Peyer's patch (tissue), 4 donors: ENCODE data around the gene CHAC1. TPM values are rescaled to one million over a fixed set of nuclear protein-coding genes. Genes with fewer than 3 reads are reported as not detected.

ENCODE experiments used
- DNase-seq, 3 donors: peaks; one replicate each; pipeline ENCODE4 v3.0.0-alpha.2; 2017 to 2019
- H3K27ac ChIP-seq, 4 donors: fragments of 200-600 bp; sonication (generic); one replicate each; pipeline ENCODE4 v1.5.1; 2016 to 2019
- H3K27me3 ChIP-seq, 2 donors: fragments of 200-600 bp; sonication (generic); one replicate each; pipeline ENCODE4 v1.5.1; 2019
- H3K36me3 ChIP-seq, 3 donors: fragments of 200-600 bp; sonication (generic); one replicate each; pipeline ENCODE4 v1.5.1; 2016 to 2019
- H3K4me1 ChIP-seq, 4 donors: fragments of 200-600 bp; sonication (generic); one replicate each; pipeline ENCODE4 v1.5.1; 2016 to 2019
- H3K4me3 ChIP-seq, 4 donors: fragments of 200-600 bp; sonication (generic); 1 replicate in 3 of 4; 2 replicates in 1 of 4; pipeline ENCODE4 v1.5.1; 2016 to 2019; ENCODE audit warnings: mild to moderate bottlenecking in 1 of 4
- H3K9me3 ChIP-seq, 4 donors: fragments of 200-600 bp; sonication (generic); one replicate each; pipeline ENCODE4 v1.5.1; 2016 to 2019; ENCODE audit warnings: mild to moderate bottlenecking in 1 of 4
- CTCF ChIP-seq, 6 experiments: fragments of 450-650 bp in 4 of 6; fragments of 200-600 bp in 2 of 6; sonication (generic) in 1 of 6; IDR thresholded peaks; one replicate each; pipeline ENCODE4 v1.5.1; 2017 to 2019; ENCODE audit warnings: antibody characterized with exemption in 6 of 6, mild to moderate bottlenecking in 3 of 6, moderate library complexity in 1 of 6
- POLR2A ChIP-seq, 2 donors: fragments of 450-650 bp; IDR thresholded peaks; one replicate each; pipeline ENCODE4 v1.5.1; 2017; ENCODE audit warnings: antibody characterized with exemption in 2 of 2, mild to moderate bottlenecking in 2 of 2, moderate library complexity in 2 of 2
- total RNA-seq, 4 donors: library from RNA; depleted of rRNA; stranded (reverse); fragments of >200 nt; gene quantifications; one replicate each; pipeline ENCODE4 v1.1.0, GENCODE V29; 2016

CHAC1 gene
- total RNA-seq, 4 donors from 2014 or later = 2.4 TPM; not detected in 3

GRCh38 chr15:40990080-40990479 is 36.8 kb downstream of the CHAC1 start:
- Histone ChIP-seq H3K27me3 (no peaks in the 10 kb centered on the region), H3K4me3 (no peak overlapping the region), H3K9me3 (no peaks in the 10 kb centered on the region), H3K27ac (no peak overlapping the region), H3K4me1 (no peaks in the 10 kb centered on the region), H3K36me3 (peaks cover 0 to 57% (median 4%) of the 10 kb centered on the region in 3 donors)
- no peak for TF ChIP-seq POLR2A (IDR thresholded peaks at IDR 0.05)
- TF ChIP-seq CTCF (IDR thresholded peaks at IDR 0.05) = no peak
- DNase-seq = no peak

GRCh38 chr15:40990789-40991188 is 37.5 kb downstream of the CHAC1 start:
- no peak for DNase-seq
- no peaks in the 10 kb centered on the region for H3K9me3 ChIP-seq
- no peaks in the 10 kb centered on the region for H3K4me1 ChIP-seq
- H3K36me3 ChIP-seq = peaks cover 0 to 57% (median 4%) of the 10 kb centered on the region in 3 donors
- no peak overlapping the region for H3K27ac ChIP-seq
- H3K4me3 ChIP-seq = no peak overlapping the region
- H3K27me3 ChIP-seq = no peaks in the 10 kb centered on the region
- TF ChIP-seq CTCF (IDR thresholded peaks at IDR 0.05) = no peak
- no peak for TF ChIP-seq POLR2A (IDR thresholded peaks at IDR 0.05)

- Histone ChIP-seq H3K27ac (no peak overlapping the region), H3K36me3 (peaks cover 0 to 57% (median 4%) of the 10 kb centered on the region in 3 donors), H3K27me3 (no peaks in the 10 kb centered on the region), H3K4me1 (no peaks in the 10 kb centered on the region), H3K9me3 (no peaks in the 10 kb centered on the region), H3K4me3 (no peak overlapping the region)
- DNase-seq = no peak
- no peak for TF ChIP-seq POLR2A (IDR thresholded peaks at IDR 0.05)
- TF ChIP-seq CTCF (IDR thresholded peaks at IDR 0.05) = no peak
Observed at GRCh38 chr15:40991355-40991754, 38.1 kb downstream of the CHAC1 start.

GRCh38 chr15:40992241-40992741 is 39.0 kb downstream of the CHAC1 start:
- TF ChIP-seq POLR2A (IDR thresholded peaks at IDR 0.05) = no peak
- no peak for DNase-seq
- H3K27ac ChIP-seq = no peak overlapping the region
- H3K36me3 ChIP-seq = peaks cover 0 to 57% (median 0%) of the 10 kb centered on the region in 3 donors
- no peaks in the 10 kb centered on the region for H3K9me3 ChIP-seq
- no peak overlapping the region for H3K4me3 ChIP-seq
- no peaks in the 10 kb centered on the region for H3K4me1 ChIP-seq
- H3K27me3 ChIP-seq = no peaks in the 10 kb centered on the region

GRCh38 chr15:40992825-40993224 is 39.6 kb downstream of the CHAC1 start:
- TF ChIP-seq POLR2A (IDR thresholded peaks at IDR 0.05) (no peak), CTCF (IDR thresholded peaks at IDR 0.05) (no peak)
- Histone ChIP-seq H3K4me3 (no peak overlapping the region), H3K27ac (no peak overlapping the region), H3K36me3 (peaks cover 0 to 54% (median 0%) of the 10 kb centered on the region in 3 donors), H3K9me3 (no peaks in the 10 kb centered on the region), H3K27me3 (no peaks in the 10 kb centered on the region), H3K4me1 (no peaks in the 10 kb centered on the region)
- no peak for DNase-seq

GRCh38 chr15:40995656-40996055 is 42.4 kb downstream of the CHAC1 start:
- Histone ChIP-seq H3K27me3 (no peaks in the 10 kb centered on the region), H3K27ac (no peak overlapping the region), H3K4me3 (no peak overlapping the region), H3K4me1 (no peaks in the 10 kb centered on the region), H3K36me3 (peaks cover 0 to 47% (median 0%) of the 10 kb centered on the region in 3 donors), H3K9me3 (no peaks in the 10 kb centered on the region)
- no peak for DNase-seq
- TF ChIP-seq POLR2A (IDR thresholded peaks at IDR 0.05) (no peak), CTCF (IDR thresholded peaks at IDR 0.05) (no peak)
